Activated CD4-positive, alpha-beta T cell treated with anti-CD3 and anti-CD28 coated beads, Interleukin-2, amount 10 ng/mL, durations not matched to agents 7 days and 5 days (primary cell): ENCODE data around the gene OCRL. TPM values are rescaled to one million over a fixed set of nuclear protein-coding genes. Genes with fewer than 3 reads are reported as not detected.

Experiments used
- CTCF ChIA-PET: fragments of 350-600 bp; sonication (Branson Sonifier 250); formaldehyde crosslinking; loops from one replicate; lab custom pipeline; 2021; ENCODE audit warnings: antibody characterized with exemption; lab: Charles Lee
- POLR2A ChIA-PET: fragments of 350-600 bp; sonication (Branson Sonifier 250); formaldehyde crosslinking; loops from one replicate; lab custom pipeline; 2021; ENCODE audit warnings: antibody characterized with exemption; lab: Charles Lee
- DNase-seq: peaks from one replicate; pipeline ENCODE4 v3.0.0-alpha.2; 2020
- H3K27ac Mint-ChIP-seq: one replicate; pipeline ENCODE4 v1.8.0; 2021; ENCODE audit warnings: mild to moderate bottlenecking, moderate library complexity, mixed read lengths
- H3K27me3 Mint-ChIP-seq: one replicate; pipeline ENCODE4 v1.8.0; 2021; ENCODE audit warnings: mixed read lengths
- H3K36me3 Mint-ChIP-seq: one replicate; pipeline ENCODE4 v1.8.0; 2021; ENCODE audit warnings: low read depth, mixed read lengths
- H3K4me1 Mint-ChIP-seq: one replicate; pipeline ENCODE4 v1.8.0; 2021; ENCODE audit warnings: mixed read lengths
- H3K4me3 Mint-ChIP-seq: one replicate; pipeline ENCODE4 v1.8.0; 2021; ENCODE audit warnings: mild to moderate bottlenecking, moderate library complexity, mixed read lengths
- H3K9me3 Mint-ChIP-seq: one replicate; pipeline ENCODE4 v1.8.0; 2021; ENCODE audit warnings: mixed read lengths
- total RNA-seq, 2 experiments: library from RNA; stranded (reverse); gene quantifications; one replicate each; pipeline ENCODE4 v1.2.3, GENCODE V29; 2021

Gene OCRL
- 1 to 10 TPM; 1.9 to 2.1 TPM for total RNA-seq

DNA sequence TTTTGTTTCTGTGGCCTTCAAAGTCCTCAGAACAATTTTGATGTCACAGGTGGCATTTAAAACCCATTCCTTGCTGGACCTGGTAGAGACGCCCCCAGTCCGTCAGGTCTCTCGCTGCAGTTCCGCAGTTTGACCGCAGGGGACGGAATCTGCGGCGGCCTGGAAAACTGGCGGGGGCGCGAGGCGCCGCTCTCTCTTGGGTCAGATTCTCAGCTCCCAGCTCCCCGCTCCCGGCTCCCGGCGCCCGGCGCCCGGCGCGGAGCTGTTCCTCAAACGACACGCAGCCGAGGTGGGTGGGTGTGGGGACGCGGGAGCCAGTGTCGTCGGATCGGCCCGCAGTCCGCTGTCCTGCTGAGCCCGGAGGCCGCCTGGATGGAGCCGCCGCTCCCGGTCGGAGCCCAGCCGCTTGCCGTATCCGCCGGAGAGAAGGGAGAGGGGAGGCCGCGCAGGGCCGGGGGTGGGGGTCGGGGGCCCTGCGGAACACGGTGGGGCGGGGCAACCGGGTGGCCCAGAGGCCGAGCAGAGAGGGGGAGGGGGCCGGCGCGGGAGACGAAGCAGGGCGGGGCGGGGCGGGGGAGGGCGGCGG is at the start of gene OCRL:
TSS of gene OCRL (plus strand) at position 192 of the 586 bp plus-strand sequence. CDS start at position 373, 181 bp downstream.
- peak within 1 kb of the TSS; percentile 76 for H3K4me3 Mint-ChIP-seq
- ChIA-PET POLR2A (no interaction called here), CTCF (interaction anchor here (0.7 to 1.0 kb wide), 2 partner anchors 74 to 109 kb away, joined by 3 to 4 read pairs; no protein-coding TSS in a partner anchor)
- peaks cover 3% of the 10 kb centered on the region for H3K27me3 Mint-ChIP-seq
- H3K27ac Mint-ChIP-seq, result no peak within 1 kb of the TSS
- H3K9me3 Mint-ChIP-seq, result no peaks in the 10 kb centered on the region
- no peaks in the 10 kb centered on the region for H3K36me3 Mint-ChIP-seq
- DNase-seq, result peak; percentile 32
- peaks cover 6% of the 10 kb centered on the region for H3K4me1 Mint-ChIP-seq

DNA sequence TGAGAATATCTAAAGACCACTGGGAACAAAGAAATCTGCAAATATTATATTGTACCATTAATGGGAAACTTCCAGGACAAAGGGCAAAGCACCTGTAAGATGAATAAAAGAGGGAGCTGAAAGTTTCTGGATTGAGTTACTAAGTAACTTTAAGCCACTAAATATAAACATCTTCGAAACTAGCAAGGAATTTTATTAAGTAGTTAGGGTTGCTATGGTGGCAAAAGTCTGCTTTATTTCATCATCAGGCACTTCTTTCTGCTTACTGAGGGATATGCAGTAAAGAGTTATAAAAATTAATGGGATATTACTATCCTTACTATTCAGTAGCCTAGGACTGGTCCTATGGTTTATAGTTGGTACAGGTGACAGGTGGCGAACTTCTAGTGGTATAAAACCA is 49.7 kb upstream of the OCRL start:
- Mint-ChIP-seq H3K27ac (no peak overlapping the region), H3K4me3 (no peak overlapping the region), H3K27me3 (no peaks in the 10 kb centered on the region), H3K4me1 (no peaks in the 10 kb centered on the region), H3K9me3 (no peaks in the 10 kb centered on the region), H3K36me3 (no peaks in the 10 kb centered on the region)
- ChIA-PET POLR2A (no interaction called here), CTCF (no interaction called here)
- DNase-seq, result no peak

DNA sequence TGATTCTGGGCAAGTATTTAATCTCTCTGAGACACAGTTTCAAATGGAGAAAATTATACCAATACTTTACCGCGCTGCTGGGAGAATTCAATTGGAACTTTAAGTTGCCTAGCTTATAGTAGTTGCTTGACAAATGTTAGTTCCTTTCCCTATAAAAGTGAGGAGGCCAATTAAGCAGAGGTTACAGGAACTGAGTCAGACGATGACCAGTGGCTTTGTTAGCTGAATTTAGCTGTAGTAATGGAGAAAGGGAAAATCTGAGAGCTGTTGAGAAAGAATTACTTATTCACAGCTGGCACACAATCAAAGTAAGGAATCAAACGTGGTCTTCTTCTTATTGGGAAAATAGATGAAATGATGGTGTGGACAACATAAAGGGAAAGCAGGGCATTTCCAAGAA is 46.4 kb upstream of the OCRL start:
- CTCF ChIA-PET, result interaction anchor here (0.9 kb wide), 1 partner anchor 15 kb away, joined by 3 read pairs; no protein-coding TSS in a partner anchor
- H3K27me3 Mint-ChIP-seq, result no peaks in the 10 kb centered on the region
- POLR2A ChIA-PET, result no interaction called here
- no peak for DNase-seq
- no peaks in the 10 kb centered on the region for H3K36me3 Mint-ChIP-seq
- H3K27ac Mint-ChIP-seq, result no peak overlapping the region
- no peak overlapping the region for H3K4me3 Mint-ChIP-seq
- no peaks in the 10 kb centered on the region for H3K4me1 Mint-ChIP-seq
- no peaks in the 10 kb centered on the region for H3K9me3 Mint-ChIP-seq

DNA sequence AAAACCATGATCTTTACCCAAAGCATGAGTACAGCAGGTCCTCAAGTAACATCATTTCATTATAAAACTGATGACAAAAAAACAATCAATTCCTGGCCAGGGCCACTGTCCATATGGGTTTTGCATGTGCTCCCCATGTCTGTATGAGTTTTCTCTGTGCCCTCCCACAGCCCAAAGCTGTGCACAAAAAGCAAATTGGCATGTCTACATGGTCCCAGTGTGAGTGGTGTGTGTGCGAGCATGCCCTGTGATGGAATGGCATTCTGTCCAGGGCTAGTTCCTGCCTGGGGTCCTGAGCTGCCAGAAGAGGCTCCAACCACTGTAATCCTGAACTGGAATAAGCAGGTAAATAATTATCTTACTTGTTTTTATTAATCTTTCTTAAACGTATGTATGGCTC is 45.2 kb upstream of the OCRL start:
- CTCF ChIA-PET, result no interaction called here
- no peak for DNase-seq
- Mint-ChIP-seq H3K27ac (no peak overlapping the region), H3K9me3 (no peaks in the 10 kb centered on the region), H3K4me3 (no peak overlapping the region), H3K27me3 (no peaks in the 10 kb centered on the region), H3K36me3 (no peaks in the 10 kb centered on the region), H3K4me1 (no peaks in the 10 kb centered on the region)
- POLR2A ChIA-PET, result no interaction called here

DNA sequence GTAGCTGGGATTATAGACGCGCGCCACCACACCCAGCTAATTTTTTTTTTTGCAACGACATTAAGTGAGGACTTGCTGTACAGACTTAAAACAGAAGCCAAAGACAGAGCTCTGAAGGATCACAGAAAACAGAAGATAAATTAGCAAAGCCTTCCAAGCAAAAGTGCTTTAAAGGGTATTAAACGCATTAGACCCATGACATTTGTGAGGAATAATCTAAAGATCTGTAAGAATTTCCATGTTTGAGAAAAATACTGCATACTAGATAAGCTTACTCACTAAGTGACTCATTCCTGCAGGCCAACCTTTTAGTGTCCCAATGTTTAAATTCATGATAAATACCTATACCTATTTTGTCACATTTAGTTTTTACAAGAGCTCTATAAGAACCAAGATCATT is 44.2 kb upstream of the OCRL start:
- no peak overlapping the region for H3K4me3 Mint-ChIP-seq
- DNase-seq, result no peak
- no peaks in the 10 kb centered on the region for H3K27me3 Mint-ChIP-seq
- H3K9me3 Mint-ChIP-seq, result no peaks in the 10 kb centered on the region
- no peaks in the 10 kb centered on the region for H3K4me1 Mint-ChIP-seq
- H3K27ac Mint-ChIP-seq, result no peak overlapping the region
- H3K36me3 Mint-ChIP-seq, result no peaks in the 10 kb centered on the region
- ChIA-PET CTCF (no interaction called here), POLR2A (no interaction called here)

DNA sequence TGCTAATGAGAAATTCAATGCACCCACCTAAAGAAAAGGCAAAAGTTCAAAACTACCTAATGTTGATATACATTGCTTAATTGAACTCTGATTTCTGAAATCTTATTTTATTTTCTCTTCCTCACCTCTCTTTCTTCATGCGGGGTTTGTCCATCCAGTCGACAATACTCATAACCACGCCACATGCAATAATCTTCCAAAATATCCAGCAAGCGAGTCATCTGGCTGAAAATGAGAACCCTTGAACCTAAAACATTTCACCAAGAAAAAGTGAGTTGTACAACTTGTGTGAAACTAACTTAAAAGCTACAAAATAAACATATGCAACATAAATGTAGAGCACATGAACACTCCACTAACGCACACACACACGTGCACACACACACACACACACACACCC is 43.4 kb upstream of the OCRL start:
- Mint-ChIP-seq H3K9me3 (no peaks in the 10 kb centered on the region), H3K27ac (no peak overlapping the region), H3K4me3 (no peak overlapping the region), H3K27me3 (no peaks in the 10 kb centered on the region), H3K4me1 (no peaks in the 10 kb centered on the region), H3K36me3 (no peaks in the 10 kb centered on the region)
- POLR2A ChIA-PET, result no interaction called here
- CTCF ChIA-PET, result no interaction called here
- no peak for DNase-seq

DNA sequence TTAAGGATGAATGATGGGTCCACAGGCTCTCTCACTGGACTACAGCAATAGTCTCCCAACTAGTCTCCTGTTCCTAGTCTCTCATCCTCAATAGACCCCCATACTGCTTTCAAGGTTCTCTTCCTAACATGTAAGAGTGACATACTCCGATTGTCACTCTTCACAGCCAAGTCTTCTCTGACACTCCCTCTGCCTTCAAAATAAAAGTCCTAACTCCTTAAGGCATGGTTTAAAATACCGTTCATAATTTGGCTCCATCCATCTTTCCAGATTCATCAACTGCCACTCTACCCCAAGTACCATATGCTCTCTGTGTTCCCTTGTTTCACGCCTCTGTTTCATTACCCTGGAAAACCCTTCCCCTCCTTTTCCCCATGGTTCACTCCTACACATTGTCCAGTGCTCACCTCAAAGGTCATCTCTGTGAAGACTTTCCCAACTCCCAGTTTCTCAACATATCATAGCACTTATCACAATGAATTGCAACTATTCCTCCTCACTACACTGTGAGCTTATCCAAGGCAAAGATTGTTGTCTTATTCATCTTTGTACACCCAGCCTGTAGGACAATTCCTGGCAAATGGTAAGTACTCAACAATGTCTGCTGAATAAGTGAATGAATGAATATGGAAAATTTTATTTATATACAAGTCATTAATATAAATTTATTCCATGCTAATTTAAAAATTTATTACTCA is 42.8 kb upstream of the OCRL start:
- H3K4me3 Mint-ChIP-seq, result no peak overlapping the region
- DNase-seq, result no peak
- H3K27ac Mint-ChIP-seq, result no peak overlapping the region
- no peaks in the 10 kb centered on the region for H3K27me3 Mint-ChIP-seq
- ChIA-PET POLR2A (no interaction called here), CTCF (no interaction called here)
- no peaks in the 10 kb centered on the region for H3K4me1 Mint-ChIP-seq
- H3K36me3 Mint-ChIP-seq, result no peaks in the 10 kb centered on the region
- no peaks in the 10 kb centered on the region for H3K9me3 Mint-ChIP-seq

DNA sequence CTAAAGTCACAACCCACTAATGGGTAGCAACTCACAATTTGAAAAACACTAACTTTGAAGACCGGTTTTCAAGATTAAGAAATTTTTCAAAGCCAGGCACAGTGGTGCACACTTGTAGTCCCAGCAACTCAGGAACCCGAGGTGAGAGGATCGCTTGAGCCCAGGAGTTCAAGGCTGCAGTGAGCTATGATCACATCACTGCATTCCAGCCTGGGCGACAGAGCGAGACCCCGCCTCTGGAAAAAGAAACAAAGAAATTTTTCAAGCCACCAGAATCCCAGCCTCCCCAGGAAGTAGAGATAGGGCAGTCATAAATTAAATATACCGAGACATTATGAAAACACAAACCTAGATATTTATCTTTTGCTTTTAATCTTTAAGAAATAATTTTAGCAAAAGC is 29.7 kb upstream of the OCRL start:
- Mint-ChIP-seq H3K4me1 (no peaks in the 10 kb centered on the region), H3K36me3 (no peaks in the 10 kb centered on the region), H3K9me3 (no peaks in the 10 kb centered on the region), H3K27me3 (no peaks in the 10 kb centered on the region), H3K27ac (no peak overlapping the region), H3K4me3 (no peak overlapping the region)
- ChIA-PET POLR2A (no interaction called here), CTCF (no interaction called here)
- DNase-seq, result no peak

DNA sequence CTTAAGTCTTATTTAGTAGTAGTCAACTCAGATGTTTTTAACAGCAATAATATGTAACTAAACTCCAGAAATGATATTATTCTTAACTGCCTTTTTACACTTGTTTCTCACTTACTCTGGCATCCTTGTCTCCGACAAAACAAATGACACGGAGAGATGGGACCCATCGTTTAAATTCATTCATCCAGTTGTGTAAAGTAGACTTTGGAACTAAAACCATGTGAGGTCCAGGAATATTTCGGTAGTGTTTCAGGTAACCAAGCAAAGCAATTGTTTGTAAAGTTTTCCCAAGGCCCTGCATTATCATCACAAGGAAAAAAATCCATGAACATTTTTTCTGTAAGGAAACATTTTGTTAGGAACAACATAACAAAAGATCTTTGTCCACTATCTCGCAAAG is 28.4 kb upstream of the OCRL start:
- Mint-ChIP-seq H3K4me3 (no peak overlapping the region), H3K27ac (no peak overlapping the region), H3K9me3 (no peaks in the 10 kb centered on the region), H3K4me1 (no peaks in the 10 kb centered on the region), H3K36me3 (no peaks in the 10 kb centered on the region), H3K27me3 (peaks cover 1% of the 10 kb centered on the region)
- ChIA-PET CTCF (no interaction called here), POLR2A (no interaction called here)
- no peak for DNase-seq

DNA sequence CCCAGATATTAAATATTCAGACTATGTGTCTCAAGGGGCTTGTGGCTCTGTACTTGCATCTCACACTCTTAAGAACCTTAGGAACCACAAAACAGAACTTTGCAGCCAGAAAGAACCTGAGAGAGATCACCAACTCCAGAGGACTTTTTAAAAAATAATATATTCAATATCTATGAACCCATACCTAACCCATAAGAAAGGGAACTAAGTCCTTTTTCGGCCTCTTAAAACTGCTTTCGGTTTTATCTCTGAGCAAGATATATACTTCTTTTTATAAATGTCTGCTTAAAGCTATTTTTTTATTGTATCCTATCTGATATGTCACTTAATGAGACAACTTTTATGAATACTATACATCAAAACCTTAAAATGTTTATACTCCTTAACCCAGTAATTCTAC is 27.6 kb upstream of the OCRL start:
- ChIA-PET POLR2A (no interaction called here), CTCF (no interaction called here)
- Mint-ChIP-seq H3K27ac (no peak overlapping the region), H3K4me1 (no peaks in the 10 kb centered on the region), H3K36me3 (no peaks in the 10 kb centered on the region), H3K4me3 (no peak overlapping the region), H3K9me3 (no peaks in the 10 kb centered on the region), H3K27me3 (peaks cover 1% of the 10 kb centered on the region)
- no peak for DNase-seq

DNA sequence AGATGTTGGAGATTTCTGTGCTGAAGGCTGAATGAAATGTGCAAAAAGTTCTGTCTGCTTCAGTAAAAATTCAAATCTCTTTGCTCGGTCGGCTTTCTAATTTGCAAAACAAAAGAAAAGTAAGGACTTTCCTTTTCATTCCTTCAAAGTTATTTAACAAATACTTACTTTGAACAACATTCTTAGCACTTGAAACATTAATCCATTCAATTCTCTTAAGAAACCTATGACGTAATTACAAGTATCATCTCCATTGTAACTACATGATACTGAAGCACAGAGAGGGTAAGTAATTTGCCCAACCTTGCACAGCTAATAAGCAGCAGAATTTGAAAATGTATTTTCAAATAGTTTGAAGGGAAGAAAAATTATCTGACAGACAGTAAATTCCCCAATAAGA is 23.7 kb upstream of the OCRL start:
- ChIA-PET CTCF (no interaction called here), POLR2A (no interaction called here)
- H3K4me3 Mint-ChIP-seq, result no peak overlapping the region
- H3K9me3 Mint-ChIP-seq, result no peaks in the 10 kb centered on the region
- DNase-seq, result no peak
- H3K36me3 Mint-ChIP-seq, result no peaks in the 10 kb centered on the region
- no peak overlapping the region for H3K27ac Mint-ChIP-seq
- no peaks in the 10 kb centered on the region for H3K4me1 Mint-ChIP-seq
- peaks cover 5% of the 10 kb centered on the region for H3K27me3 Mint-ChIP-seq

DNA sequence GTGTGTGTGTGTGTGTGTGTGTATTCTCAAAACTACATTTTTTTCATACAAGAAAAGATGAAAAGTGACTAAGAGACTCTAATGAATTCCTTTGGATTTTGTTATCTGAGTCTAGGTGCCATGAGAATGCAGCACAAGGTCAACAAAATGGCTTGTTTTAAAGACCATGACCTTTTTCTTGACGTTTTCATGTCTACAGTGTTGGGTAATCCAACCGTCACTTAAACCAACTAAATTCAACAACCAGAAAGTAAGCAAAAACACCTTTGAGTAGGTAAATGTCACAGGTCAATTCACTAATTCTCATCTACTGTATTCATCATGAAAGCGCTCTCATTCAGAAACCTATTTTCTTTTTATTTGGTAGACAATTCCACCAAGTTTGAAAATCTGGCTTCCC is 19.9 kb upstream of the OCRL start:
- no peaks in the 10 kb centered on the region for H3K36me3 Mint-ChIP-seq
- H3K4me3 Mint-ChIP-seq, result no peak overlapping the region
- POLR2A ChIA-PET, result no interaction called here
- H3K27ac Mint-ChIP-seq, result no peak overlapping the region
- peaks cover 6% of the 10 kb centered on the region for H3K4me1 Mint-ChIP-seq
- CTCF ChIA-PET, result no interaction called here
- no peak for DNase-seq
- H3K27me3 Mint-ChIP-seq, result peaks cover 27% of the 10 kb centered on the region
- peaks cover 1% of the 10 kb centered on the region for H3K9me3 Mint-ChIP-seq

DNA sequence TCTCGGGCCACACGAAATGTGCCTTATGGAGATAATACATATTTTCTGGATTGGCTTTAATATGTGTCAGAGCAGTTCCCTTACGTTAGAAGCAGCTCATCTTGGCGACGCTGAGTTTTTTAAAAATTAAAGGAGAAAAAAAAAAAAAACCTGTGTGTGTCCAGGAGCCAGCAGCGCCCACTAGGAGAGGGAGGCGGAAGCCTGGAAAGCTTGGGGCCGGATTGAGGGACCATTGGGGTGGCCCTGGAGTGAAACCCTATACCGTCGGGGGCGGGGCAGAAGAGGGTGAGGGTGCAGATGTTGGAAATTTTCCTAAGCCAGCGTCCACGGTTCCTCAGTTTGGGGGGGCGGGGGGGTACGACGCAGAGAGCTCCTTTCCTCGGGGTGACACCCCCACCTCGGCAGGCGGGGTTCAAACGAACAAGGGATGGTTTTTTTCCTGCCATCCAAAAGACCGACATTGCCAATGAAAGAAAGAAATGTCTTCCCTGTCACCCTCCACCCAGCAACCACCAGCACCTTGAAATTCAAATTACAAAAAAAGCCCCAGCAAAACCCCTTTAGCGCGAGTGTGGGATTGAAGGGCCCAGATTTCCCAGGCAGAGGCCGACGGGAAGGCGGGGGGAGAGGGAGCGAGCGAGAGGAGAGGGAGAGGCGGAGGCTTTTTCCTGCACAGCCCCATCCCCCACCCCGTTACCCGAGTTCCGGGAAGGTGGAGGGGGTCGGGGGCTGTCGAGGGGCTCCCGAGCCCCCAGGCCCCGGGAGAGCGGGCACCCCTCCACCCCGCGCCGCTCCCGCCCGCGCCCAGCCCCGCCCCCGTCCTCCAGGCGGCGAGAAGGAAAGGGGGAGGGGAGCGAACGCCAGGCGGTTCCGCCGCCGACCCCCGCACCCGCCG is 17.6 kb upstream of the OCRL start:
- no peaks in the 10 kb centered on the region for H3K36me3 Mint-ChIP-seq
- CTCF ChIA-PET, result interaction anchor here (1.0 kb wide), 1 partner anchor 136 kb away, joined by 3 read pairs; no protein-coding TSS in a partner anchor
- peaks cover 29% of the 10 kb centered on the region for H3K27me3 Mint-ChIP-seq
- H3K27ac Mint-ChIP-seq, result no peak overlapping the region
- peaks cover 6% of the 10 kb centered on the region for H3K4me1 Mint-ChIP-seq
- H3K9me3 Mint-ChIP-seq, result peaks cover 1% of the 10 kb centered on the region
- no peak for DNase-seq
- POLR2A ChIA-PET, result no interaction called here
- H3K4me3 Mint-ChIP-seq, result peak overlapping the region; percentile 71
